HG03175 (cell line): Measurements from ENCODE around the gene KATNAL1.
"Not testable (repeated sequence)": the region's sequence is repeated elsewhere in the genome, so short reads cannot be mapped to it uniquely, and the experiment has no call there.

Experiments
- ATAC-seq: cut with Tn5 transposase; IDR thresholded peaks from one replicate; pipeline ENCODE4 v1.9.1; 2021; ENCODE audit warnings: mild to moderate bottlenecking, moderate library complexity; ENCODE audit not compliant: unreplicated experiment

The KATNAL1 gene

GRCh38 chr13:30224732-30225131 is 82.6 kb downstream of the KATNAL1 start:
- no peak for ATAC-seq

- no peak for ATAC-seq
Measured at GRCh38 chr13:30222254-30222653, 85.1 kb downstream of the KATNAL1 start.

DNA sequence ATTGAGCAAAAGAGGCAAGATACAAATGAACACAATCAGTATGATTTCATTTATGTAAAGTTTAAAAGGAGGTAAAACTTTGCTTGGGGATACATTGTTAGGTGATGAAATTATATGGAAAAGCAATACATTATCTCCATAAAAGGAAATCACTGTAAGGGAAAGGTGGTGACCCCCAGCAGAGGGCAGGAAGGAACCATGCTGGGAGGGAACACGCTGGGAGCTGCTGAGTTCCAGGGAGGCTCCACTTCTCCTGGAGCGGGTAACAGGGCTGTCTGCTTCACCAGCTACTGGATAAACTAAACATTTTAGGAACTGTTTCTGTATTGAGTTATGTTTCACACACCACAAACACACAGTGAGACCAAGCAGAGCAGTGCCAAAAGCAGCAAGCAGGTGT is 91.2 kb downstream of the KATNAL1 start:
- ATAC-seq: no peak

DNA sequence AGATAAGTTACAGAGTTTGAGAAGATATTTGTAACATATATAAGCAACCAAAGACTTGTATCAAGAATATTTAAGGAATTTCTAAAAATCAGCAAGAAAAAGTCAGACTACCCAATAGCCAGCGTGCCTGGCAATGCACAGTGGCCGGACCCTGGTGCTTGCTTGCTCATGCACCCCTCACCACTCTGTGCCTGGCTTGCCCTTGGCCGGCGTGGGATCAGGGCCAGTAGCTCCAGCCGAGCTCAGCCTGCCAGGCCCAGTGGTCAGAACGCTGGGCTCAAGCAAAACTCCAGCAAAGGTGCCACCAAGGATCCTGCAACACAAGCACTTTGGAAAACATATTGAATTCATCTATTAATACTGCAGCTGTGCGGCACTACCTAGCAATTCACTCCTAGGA is 95.1 kb downstream of the KATNAL1 start:
- ATAC-seq: no peak

DNA sequence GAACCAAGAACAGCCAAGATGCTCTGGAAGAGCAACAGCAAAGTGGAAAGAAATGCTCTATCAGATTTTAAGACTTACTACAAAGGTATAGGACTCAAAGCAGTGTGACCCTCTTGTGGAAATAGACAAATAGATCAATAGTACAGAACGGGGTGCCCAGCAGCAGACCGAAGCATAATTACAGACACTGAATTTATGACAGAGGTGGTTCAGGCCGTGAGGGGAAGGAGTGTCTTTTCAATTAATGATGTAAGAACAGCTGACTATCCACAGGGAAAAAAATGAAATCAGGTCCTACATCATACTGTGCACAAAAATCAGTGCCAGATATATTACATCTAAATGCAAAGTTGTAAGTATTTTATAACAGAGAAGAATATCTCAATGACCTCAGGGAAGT is 95.6 kb downstream of the KATNAL1 start:
- no peak for ATAC-seq

DNA sequence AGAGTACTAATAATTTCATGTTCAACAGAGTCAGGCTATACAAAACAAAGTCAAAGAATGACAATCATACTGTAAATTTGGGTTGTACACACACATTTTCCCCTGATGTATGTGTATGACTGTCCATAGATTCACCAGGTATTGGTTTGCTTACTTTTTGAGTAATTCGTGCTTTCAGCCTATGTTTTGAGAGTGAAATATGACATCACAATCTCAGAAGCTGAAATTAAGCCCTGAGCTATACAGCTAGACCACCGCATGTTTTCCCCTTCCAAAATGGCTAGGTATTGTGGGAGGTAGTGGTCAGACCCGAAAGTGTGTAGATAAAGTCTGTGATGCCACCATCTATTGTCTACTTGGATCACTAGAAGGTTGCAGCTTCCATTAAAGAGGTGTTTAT is 102.8 kb downstream of the KATNAL1 start:
- ATAC-seq: no peak

- no peak for ATAC-seq
Measured at GRCh38 chr13:30196025-30196424, 111.3 kb downstream of the KATNAL1 start.

GRCh38 chr13:30194906-30195305 is 112.4 kb downstream of the KATNAL1 start:
- ATAC-seq: no peak

DNA sequence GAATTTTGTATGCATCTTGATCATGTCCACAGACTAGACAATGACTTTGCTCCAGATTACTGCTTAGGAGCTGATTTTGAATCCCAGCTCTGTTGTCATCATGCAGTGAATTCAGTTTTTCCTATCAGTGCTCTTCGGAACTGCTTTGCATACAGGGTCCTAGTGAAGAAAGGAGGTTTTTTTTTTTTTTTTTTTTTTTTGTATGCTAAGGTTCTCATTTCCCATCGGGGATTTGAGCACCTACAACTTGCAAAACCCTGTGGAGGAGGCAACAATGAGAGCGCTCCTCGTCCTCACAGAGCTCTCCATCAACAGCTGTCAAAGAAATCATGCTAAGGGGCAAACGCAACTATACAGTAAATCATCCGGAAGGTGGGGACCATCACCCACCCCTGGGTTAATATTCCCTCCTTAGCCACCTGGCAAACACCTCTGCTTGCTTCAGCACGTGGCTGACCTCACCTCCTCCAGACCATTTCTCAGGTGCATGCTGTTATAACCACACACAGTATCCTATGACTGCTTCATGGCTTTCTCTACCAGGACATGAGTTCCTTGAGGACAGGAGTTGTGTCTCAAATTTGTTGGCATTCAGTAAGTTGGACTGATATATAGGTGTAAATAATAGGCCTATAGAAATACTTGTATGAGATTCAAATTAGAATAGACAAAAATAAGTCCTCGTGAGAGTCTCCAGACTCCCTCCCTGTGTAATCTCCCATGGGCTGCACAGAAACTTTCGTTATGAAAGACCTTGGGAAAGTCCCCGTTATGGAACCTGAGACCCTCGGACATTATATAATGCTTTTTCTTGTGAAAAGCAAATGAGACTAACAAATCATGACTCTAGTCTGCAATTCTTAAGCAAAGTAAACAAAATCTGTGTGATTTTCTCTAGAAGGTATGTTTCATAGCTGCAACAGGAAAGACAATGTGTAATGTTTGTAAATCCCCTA is 113.8 kb downstream of the KATNAL1 start:
- no peak for ATAC-seq

DNA sequence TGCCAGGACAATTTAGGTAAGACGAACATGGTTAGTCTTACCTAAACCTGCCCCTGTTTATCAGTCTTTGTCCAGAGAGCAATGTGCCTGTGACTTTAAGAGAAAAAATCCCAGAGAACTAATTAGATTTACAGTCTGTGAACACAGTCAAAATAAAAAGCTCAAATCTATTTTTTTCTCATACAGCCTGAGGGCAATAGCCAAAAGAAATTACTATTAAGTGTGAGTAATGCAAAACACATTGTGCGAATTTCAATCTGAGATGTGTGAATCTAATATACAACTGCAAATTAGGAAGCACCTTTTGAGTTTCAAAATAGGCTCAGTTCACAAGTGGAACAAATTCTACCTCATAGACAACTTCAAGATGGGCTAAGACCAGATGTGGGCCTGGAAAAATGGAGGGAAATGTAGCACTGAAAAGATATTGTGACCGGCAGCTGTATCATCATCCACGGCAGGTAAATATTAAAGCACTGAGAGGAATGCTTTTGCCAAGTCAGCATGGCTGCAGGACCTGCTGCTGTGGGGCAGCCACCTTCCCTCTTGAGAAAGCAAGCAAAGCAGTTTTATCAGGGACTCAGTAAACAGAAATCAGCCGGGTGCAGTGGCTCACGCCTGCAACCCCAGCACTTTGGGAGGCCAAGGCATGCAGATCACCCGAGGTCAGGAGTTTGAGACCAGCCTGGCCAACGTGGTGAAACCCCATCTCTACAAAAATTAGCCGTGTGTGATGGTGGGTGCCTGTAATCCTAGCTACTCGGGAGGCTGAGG is 114.8 kb downstream of the KATNAL1 start:
- ATAC-seq: no peak

DNA sequence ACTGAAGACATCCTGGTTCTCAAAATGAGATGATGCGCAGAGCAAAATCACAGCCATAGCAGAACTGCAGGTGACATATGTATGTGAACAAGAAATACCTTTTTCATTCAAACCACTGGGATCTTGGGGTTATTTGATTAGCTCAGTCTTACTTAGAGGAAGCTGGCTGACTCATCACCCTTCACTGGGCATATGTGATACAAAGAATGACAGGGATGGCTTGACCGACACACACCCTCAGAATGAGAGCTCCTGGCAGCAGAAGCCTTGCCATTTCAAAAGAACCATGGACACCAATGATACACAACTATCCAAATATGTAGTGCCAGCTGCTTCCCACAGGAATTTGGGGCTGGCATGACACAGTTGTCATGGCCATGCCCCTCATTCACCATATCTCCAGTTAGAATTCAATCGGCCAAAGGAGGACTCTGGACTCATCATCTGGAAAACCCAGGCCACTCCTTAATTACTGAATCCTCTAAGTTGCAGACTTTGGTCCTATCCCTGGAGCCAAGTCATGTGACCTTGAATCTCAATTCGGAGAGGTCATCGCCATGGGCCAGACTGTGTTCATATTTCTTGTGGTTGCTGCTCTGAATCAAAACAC is 115.8 kb downstream of the KATNAL1 start:
- ATAC-seq: no peak

GRCh38 chr13:30186634-30187415 is 120.5 kb downstream of the KATNAL1 start:
- no peak for ATAC-seq

DNA sequence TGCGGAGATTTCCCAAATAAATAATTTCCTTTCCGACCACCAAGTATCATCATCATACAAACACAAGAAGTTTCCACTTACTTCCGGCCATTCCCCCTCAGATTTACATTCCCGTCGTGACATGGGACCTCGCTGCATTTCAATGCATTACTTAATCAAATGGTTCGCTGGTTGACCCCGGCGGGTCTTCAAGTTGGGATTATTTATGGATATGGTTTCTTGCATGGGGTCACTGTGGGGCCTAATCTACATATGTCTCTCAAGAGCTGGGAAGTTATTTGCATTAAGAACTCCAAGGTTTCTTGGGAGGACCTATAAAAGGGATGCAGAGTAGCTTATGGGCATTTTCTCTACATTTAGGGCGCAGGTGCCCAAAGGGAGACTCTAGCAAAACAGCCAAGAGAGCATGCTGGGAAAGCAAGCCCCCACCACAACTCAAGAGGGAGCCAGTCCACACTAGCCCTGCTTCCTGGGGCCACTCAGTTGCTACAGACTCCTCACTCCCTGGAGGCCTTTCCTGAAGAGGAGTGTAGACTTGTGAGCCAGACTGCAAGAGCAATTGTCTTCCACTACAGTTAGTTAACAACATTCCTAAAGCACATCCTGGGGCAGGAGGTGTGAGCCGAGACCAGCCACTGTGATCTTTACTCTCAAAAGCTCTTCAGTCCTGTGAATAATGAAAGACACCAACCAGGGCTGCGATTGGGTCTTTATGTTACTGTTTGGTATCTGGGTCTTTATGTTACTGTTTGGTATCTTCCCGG is 125.3 kb downstream of the KATNAL1 start:
- ATAC-seq: no peak

- no peak for ATAC-seq
Measured at GRCh38 chr13:30179597-30180276, 127.6 kb downstream of the KATNAL1 start.

GRCh38 chr13:30178976-30179375 is 128.4 kb downstream of the KATNAL1 start:
- ATAC-seq: no peak

DNA sequence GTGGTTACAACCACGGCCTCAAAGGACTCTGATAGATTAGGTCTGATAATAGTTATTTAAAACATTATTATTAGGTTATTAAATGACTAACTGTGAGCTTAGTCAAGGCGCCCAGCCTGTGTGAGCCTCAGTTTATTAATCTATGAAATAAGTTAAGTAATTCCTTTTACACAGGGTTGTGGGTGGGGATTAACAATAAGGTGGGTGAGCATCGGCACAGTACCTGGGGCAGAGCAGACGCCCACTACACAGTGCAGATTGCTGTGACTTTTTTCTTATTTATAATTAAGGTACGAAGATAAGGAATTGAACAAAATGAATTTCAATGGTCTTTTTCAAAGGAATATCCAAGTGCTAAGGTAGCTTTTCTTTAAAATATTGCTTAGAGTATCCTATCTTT is 132.2 kb downstream of the KATNAL1 start:
- ATAC-seq: no peak

- not testable (repeated sequence) for ATAC-seq
Measured at GRCh38 chr13:30174250-30174649, 133.1 kb downstream of the KATNAL1 start.

- no peak for ATAC-seq
Measured at GRCh38 chr13:30173303-30173610, 134.1 kb downstream of the KATNAL1 start.

DNA sequence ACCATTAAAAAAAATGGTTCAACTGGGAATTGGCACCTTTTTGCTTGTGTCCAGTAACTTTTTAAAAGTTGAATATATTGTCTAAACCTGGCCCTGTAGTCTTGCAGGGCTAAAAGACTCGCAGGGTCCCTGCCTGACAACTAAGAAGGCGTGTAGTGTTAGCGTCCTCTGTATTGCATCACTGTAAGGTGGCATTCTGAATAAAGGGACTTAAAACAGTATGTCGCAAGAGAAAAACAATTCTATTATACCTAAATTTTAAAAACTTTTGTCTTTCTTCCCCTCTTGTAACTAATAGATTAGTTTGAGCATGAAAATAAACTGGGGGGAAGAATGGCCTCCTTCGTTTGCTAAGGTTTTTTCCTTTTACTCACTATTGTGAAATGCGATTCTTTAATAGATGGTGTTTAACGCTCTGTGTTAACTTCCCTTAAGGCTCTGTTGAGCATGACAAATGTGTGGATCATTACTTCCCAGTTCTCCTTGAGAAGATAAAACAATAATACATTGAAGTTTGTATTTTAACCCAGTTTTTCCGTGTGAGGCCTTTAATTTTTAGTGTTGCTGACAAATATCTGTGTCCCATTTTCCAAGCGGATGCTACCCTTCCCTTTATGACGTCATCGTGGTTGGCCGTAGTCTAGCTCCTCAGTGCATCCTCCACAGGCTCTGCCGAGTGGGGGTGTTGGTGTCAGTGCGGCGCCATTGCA is 134.6 kb downstream of the KATNAL1 start:
- no peak for ATAC-seq
